HG02852 (cell line): ENCODE data around the gene RAP1GAP.

Source experiments
- ATAC-seq: cut with Tn5 transposase; IDR thresholded peaks from one replicate; pipeline ENCODE4 v1.9.1; 2021; ENCODE audit warnings: mild to moderate bottlenecking, moderate library complexity; ENCODE audit not compliant: unreplicated experiment

The RAP1GAP gene

GRCh38 chr1:21553116-21553926, 115.8 kb downstream of the RAP1GAP start:
- ATAC-seq = no peak

- no peak for ATAC-seq
These were observed 116.4 kb downstream of the RAP1GAP start for GRCh38 chr1:21552715-21553114.

GRCh38 chr1:21550866-21551475, 118.2 kb downstream of the RAP1GAP start:
- ATAC-seq = no peak

- ATAC-seq = no peak
These were observed 119.1 kb downstream of the RAP1GAP start for GRCh38 chr1:21550097-21550496.

GRCh38 chr1:21547876-21548275, 121.3 kb downstream of the RAP1GAP start:
- ATAC-seq = no peak
